GM12865 (cell line): ENCODE measurements around the gene KY.
"Not testable (repeated sequence)": the region's sequence is repeated elsewhere in the genome, so short reads cannot be mapped to it uniquely, and the experiment has no call there.

ENCODE experiments used
- DNase-seq: peaks from one replicate; pipeline ENCODE4 v3.0.0; 2010; ENCODE audit warnings: low read depth
- H3K4me3 ChIP-seq: 2 replicates; pipeline ENCODE4 v1.5.1; 2011; ENCODE audit warnings: mild to moderate bottlenecking, low read depth, low read length, control low read depth
- TF ChIP-seq, protein P1 (sequence below): IDR thresholded peaks from 2 replicates; pipeline ENCODE4 v1.5.1; 2011; ENCODE audit warnings: low read length, control low read depth, low read depth, inconsistent platforms; ENCODE audit not compliant: insufficient read depth; ENCODE audit errors: missing control alignments

The KY gene

DNA sequence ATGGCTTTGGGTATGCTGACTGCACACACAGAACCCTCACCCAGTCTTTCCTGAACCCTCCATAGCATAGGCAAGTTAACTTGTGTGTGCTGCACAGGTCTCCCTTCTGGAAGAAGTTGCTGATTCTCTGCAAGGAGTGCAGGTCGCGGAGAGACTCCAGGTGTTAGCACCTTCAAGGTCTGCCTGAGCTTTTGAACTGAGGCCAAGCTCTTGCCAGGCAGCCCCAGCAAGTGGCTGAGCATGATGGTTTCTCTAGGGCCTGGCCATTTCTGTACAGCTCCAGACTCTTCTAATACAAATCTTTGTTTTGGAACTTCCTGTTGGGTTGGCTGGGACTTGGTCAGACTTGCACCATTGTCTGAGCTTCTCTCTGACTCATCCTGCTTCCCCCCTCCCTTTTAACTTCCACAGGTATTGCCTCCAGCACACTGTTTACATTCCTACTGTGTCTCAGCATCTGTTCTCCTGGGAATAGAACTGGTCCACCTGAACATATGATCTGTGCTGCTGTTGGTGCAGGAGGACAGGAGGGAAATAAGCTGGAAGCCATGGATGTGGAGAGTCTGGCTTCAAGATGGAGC lies 53.3 kb downstream of the KY start:
- H3K4me3 ChIP-seq = no peak overlapping the region
- DNase-seq = no peak
- TF ChIP-seq, protein P1, sequence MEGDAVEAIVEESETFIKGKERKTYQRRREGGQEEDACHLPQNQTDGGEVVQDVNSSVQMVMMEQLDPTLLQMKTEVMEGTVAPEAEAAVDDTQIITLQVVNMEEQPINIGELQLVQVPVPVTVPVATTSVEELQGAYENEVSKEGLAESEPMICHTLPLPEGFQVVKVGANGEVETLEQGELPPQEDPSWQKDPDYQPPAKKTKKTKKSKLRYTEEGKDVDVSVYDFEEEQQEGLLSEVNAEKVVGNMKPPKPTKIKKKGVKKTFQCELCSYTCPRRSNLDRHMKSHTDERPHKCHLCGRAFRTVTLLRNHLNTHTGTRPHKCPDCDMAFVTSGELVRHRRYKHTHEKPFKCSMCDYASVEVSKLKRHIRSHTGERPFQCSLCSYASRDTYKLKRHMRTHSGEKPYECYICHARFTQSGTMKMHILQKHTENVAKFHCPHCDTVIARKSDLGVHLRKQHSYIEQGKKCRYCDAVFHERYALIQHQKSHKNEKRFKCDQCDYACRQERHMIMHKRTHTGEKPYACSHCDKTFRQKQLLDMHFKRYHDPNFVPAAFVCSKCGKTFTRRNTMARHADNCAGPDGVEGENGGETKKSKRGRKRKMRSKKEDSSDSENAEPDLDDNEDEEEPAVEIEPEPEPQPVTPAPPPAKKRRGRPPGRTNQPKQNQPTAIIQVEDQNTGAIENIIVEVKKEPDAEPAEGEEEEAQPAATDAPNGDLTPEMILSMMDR = no peak

DNA sequence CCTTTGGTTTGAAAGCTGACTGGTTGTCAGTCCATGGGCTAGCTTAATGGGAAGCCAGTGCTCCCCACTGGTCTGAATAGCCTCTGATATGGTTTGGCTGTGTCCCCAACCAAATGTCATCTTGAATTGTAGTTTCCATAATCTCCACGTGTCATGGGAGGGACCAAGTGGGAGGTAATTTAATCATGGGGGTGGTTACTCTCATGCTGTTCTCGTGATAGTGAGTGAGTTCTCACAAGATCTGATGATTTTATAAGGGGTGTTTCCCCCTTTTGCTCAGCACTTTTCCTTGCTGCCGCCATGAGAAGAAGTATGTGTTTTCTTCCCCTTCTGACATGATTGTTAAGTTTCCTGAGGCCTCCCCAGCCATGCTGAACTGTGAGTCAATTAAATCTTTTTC lies 55.8 kb downstream of the KY start:
- not testable (repeated sequence) for DNase-seq, H3K4me3 ChIP-seq

DNA sequence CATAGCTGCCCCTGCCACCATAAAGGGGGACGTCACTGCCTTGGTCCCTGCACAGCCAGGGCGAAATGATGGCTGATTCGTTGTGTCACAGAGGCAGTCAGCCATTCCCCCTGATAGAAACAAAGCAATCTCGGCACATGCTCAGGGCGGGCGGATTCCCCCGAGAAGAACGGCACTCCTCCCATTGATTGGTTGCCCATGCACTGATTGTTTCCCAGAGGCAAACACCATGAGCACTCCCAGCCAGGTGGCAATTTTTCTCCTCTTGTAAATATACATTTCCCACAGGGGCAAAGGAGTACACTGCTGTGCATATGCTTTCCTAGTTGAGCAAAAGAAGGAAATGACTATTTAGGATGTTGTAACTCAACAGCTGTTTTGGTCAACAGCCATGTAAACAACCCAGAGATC lies 56.5 kb downstream of the KY start:
- no peak overlapping the region for H3K4me3 ChIP-seq
- TF ChIP-seq, protein P1 = no peak
- DNase-seq = no peak

DNA sequence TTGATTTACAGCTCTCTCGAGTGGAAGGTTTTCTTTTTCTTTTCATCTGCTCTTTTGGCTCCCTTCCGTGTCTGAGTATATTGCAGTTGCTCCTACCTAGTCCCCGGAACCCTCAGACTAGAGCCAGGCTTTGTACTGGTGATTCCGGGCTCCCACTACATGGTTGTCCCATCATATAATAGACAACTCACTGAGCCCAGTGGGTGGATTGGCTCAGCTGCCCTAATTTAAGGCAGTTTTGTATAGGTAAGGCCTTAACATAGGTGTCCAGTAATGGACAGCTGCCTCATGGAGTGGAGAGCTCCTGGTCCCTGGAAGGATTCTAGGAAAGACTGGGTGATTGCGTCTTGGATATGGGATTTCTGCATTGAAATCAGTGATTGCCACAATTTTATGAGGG lies 58.0 kb downstream of the KY start:
- DNase-seq = no peak
- TF ChIP-seq, protein P1 = no peak
- H3K4me3 ChIP-seq = no peak overlapping the region

DNA sequence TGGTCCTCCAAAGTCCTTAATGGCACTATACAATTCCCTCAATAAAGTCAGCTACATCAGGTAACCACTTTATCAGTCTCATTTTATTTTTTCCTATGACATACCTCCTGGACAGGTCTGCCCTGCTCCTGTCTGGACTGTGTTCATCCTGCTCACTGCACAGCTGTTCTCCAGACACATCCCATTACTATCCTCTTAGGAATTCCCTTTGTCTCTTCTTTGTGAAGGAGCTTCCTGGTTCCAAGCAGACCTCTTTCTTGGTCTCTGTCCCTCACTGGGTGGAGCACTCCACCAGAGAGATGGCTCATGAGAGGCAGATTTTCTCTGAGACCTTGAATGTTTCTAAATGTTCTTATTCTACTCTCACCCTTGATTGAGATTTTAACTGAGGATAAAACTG lies 60.1 kb downstream of the KY start:
- TF ChIP-seq, protein P1 = no peak
- no peak for DNase-seq
- no peak overlapping the region for H3K4me3 ChIP-seq

DNA sequence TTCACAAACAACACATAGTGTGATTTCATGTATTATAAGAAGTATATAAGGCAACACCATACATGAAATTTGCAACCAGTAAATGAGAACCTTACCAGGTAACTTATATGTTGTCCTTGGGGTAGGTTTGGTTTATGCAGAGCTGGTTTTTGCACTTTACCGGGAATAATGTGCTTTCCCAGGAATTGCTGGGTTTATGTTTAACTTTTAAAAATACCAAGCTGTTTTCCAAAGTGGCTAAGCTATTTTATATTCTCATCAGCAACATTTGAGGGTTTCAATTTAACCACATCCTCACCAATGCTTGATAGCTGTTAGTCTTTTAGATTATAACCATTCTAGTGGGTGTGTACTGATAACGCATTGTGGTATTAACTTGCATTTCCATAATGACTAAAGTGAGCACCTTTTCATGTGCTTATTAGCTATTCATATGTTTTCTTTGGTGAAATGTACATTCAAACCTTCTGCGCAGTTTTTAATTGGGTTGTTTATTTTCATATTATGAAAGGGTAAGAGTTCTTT lies 71.6 kb downstream of the KY start:
- no peak for DNase-seq
- no peak overlapping the region for H3K4me3 ChIP-seq
- TF ChIP-seq, protein P1 = no peak

DNA sequence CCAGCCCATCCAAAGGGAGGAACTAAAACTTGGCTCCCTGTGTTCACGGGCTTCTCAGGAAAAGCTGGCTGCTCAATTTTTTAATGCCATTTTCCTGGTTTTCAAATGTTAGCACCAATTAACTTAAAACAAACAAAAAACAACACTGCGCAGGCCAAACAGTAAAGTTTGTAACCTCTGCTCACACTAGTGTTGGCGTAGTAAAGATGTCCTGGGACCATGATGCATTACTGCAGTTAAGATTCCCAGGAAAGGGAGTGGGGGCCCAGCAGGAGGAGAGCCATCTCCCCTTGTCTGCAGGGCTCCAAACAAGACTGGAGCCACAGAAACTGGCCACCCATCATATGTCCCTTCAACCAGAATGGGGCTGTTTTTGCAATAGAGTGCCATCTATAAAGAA lies 74.0 kb downstream of the KY start:
- TF ChIP-seq, protein P1 = no peak
- H3K4me3 ChIP-seq = no peak overlapping the region
- no peak for DNase-seq
